ENCODE results near the gene ZNFX1. TPM values are rescaled to one million over a fixed set of nuclear protein-coding genes. Genes with fewer than 3 reads are reported as not detected.

Gene ZNFX1
- total and polyA plus RNA-seq, 9 of the 15 experiments (the other 6 are each of a cell fraction or from before 2014, with no cell fraction given) = 3.8 to 13.8 (median 10.3) TPM

DNA sequence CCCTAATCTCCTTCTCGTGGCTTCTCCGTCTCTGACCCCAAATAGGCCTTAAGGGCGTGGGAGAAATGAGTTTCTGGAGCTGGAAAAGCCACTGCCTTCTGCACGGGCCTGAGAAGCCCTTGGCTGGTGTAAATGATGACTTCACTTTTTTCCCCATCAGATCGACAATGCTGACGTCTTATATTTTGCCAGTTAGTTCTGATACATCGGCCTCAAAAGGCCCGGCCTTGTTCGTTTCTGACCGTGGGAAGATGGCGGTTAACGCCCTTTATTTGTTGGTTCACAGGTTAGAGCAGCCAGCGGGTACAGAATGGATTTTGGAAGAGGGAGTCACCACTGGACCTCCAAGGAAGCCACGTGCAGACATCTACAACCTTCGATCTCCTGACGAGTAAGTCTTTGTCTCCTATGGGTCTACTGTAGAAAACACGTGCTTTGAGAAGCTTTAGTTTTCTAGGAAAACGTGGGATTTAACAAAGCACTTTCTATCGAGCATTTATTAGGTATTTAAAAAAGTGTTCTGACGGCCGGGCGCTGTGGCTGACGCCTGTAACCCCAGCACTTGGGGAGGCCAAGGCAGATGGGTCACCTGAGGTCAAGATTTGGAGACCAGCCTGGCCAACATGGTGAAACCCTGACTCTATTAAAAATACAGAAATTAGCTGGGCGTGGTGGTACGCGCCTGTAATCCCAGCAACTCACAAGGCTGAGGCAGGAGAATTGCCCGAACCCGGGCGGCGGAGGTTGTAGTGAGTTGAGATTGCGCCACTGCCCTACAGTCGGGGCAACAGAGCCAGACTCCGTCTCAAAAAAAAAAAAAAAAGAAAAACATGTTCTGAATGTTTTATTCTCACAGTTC, 1.2 kb upstream of the ZNFX1 start (continued):
- TF ChIP-seq, protein P1, sequence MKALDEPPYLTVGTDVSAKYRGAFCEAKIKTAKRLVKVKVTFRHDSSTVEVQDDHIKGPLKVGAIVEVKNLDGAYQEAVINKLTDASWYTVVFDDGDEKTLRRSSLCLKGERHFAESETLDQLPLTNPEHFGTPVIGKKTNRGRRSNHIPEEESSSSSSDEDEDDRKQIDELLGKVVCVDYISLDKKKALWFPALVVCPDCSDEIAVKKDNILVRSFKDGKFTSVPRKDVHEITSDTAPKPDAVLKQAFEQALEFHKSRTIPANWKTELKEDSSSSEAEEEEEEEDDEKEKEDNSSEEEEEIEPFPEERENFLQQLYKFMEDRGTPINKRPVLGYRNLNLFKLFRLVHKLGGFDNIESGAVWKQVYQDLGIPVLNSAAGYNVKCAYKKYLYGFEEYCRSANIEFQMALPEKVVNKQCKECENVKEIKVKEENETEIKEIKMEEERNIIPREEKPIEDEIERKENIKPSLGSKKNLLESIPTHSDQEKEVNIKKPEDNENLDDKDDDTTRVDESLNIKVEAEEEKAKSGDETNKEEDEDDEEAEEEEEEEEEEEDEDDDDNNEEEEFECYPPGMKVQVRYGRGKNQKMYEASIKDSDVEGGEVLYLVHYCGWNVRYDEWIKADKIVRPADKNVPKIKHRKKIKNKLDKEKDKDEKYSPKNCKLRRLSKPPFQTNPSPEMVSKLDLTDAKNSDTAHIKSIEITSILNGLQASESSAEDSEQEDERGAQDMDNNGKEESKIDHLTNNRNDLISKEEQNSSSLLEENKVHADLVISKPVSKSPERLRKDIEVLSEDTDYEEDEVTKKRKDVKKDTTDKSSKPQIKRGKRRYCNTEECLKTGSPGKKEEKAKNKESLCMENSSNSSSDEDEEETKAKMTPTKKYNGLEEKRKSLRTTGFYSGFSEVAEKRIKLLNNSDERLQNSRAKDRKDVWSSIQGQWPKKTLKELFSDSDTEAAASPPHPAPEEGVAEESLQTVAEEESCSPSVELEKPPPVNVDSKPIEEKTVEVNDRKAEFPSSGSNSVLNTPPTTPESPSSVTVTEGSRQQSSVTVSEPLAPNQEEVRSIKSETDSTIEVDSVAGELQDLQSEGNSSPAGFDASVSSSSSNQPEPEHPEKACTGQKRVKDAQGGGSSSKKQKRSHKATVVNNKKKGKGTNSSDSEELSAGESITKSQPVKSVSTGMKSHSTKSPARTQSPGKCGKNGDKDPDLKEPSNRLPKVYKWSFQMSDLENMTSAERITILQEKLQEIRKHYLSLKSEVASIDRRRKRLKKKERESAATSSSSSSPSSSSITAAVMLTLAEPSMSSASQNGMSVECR (CRISPR knock-in tag; IDR thresholded peaks at IDR 0.05) = 0 out of 2 replicates have a peak, but pooled peaks have one; percentile 10
- TF ChIP-seq LCOR (CRISPR knock-in tag; IDR thresholded peaks at IDR 0.05) = peak; percentile 73; the same call in 1 of the 2 replicates
- TF ChIP-seq MTA2 (IDR thresholded peaks at IDR 0.05; ENCODE audit: low read depth) = no peak
- no peak for TF ChIP-seq CC2D1A (IDR thresholded peaks at IDR 0.05)
- TF ChIP-seq, protein P2, sequence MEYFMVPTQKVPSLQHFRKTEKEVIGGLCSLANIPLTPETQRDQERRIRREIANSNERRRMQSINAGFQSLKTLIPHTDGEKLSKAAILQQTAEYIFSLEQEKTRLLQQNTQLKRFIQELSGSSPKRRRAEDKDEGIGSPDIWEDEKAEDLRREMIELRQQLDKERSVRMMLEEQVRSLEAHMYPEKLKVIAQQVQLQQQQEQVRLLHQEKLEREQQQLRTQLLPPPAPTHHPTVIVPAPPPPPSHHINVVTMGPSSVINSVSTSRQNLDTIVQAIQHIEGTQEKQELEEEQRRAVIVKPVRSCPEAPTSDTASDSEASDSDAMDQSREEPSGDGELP (CRISPR knock-in tag; IDR thresholded peaks at IDR 0.05; ENCODE audit: borderline replicate concordance) = 0 out of 2 replicates have a peak, but pooled peaks have one; percentile 21
- TF ChIP-seq, protein P3, sequence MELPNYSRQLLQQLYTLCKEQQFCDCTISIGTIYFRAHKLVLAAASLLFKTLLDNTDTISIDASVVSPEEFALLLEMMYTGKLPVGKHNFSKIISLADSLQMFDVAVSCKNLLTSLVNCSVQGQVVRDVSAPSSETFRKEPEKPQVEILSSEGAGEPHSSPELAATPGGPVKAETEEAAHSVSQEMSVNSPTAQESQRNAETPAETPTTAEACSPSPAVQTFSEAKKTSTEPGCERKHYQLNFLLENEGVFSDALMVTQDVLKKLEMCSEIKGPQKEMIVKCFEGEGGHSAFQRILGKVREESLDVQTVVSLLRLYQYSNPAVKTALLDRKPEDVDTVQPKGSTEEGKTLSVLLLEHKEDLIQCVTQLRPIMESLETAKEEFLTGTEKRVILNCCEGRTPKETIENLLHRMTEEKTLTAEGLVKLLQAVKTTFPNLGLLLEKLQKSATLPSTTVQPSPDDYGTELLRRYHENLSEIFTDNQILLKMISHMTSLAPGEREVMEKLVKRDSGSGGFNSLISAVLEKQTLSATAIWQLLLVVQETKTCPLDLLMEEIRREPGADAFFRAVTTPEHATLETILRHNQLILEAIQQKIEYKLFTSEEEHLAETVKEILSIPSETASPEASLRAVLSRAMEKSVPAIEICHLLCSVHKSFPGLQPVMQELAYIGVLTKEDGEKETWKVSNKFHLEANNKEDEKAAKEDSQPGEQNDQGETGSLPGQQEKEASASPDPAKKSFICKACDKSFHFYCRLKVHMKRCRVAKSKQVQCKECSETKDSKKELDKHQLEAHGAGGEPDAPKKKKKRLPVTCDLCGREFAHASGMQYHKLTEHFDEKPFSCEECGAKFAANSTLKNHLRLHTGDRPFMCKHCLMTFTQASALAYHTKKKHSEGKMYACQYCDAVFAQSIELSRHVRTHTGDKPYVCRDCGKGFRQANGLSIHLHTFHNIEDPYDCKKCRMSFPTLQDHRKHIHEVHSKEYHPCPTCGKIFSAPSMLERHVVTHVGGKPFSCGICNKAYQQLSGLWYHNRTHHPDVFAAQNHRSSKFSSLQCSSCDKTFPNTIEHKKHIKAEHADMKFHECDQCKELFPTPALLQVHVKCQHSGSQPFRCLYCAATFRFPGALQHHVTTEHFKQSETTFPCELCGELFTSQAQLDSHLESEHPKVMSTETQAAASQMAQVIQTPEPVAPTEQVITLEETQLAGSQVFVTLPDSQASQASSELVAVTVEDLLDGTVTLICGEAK (IDR thresholded peaks at IDR 0.05) = no peak
- TF ChIP-seq, protein P3 (CRISPR knock-in tag; IDR thresholded peaks at IDR 0.05) = no peak
